ENCODE results near the gene RASIP1.
"Not testable (repeated sequence)": the region's sequence is repeated elsewhere in the genome, so short reads cannot be mapped to it uniquely, and the experiment has no call there.

Gene RASIP1

GRCh38 chr19:48770734-48771472, 30.5 kb upstream of the RASIP1 start:
- H3K27ac ChIP-seq (ENCODE audit: insufficient read depth, low read length, poor library complexity, severe bottlenecking) = no peak overlapping the region
- no peak for DNase-seq
- no peaks in the 10 kb centered on the region for H3K27me3 ChIP-seq (replicated peaks; ENCODE audit: control insufficient read depth, insufficient read depth, low read length, poor library complexity, severe bottlenecking)

GRCh38 chr19:48770266-48770665, 29.9 kb upstream of the RASIP1 start:
- Histone ChIP-seq H3K27me3 (replicated peaks; ENCODE audit: control insufficient read depth, insufficient read depth, low read length, poor library complexity, severe bottlenecking) (no peaks in the 10 kb centered on the region), H3K9me3 (ENCODE audit: control insufficient read depth, low read length) (no peaks in the 10 kb centered on the region), H3K27ac (ENCODE audit: insufficient read depth, low read length, poor library complexity, severe bottlenecking) (no peak overlapping the region), H3K4me3 (ENCODE audit: insufficient read depth, low read depth, low read length, poor library complexity, severe bottlenecking) (no peak overlapping the region), H3K4me1 (ENCODE audit: control insufficient read depth, insufficient read depth, low read length, poor library complexity, severe bottlenecking) (no peaks in the 10 kb centered on the region), H3K36me3 (ENCODE audit: control insufficient read depth, insufficient read depth, low read length) (no peaks in the 10 kb centered on the region)
- DNase-seq = no peak

More at GRCh38 chr19:48770734-48771472, 30.5 kb upstream of the RASIP1 start:
- no peaks in the 10 kb centered on the region for H3K4me1 ChIP-seq (ENCODE audit: control insufficient read depth, insufficient read depth, low read length, poor library complexity, severe bottlenecking)
- no peaks in the 10 kb centered on the region for H3K36me3 ChIP-seq (ENCODE audit: control insufficient read depth, insufficient read depth, low read length)
- no peaks in the 10 kb centered on the region for H3K9me3 ChIP-seq (ENCODE audit: control insufficient read depth, low read length)
- H3K4me3 ChIP-seq (ENCODE audit: insufficient read depth, low read depth, low read length, poor library complexity, severe bottlenecking) = no peak overlapping the region

GRCh38 chr19:48768994-48769713, 28.7 kb upstream of the RASIP1 start:
- Histone ChIP-seq H3K9me3 (ENCODE audit: control insufficient read depth, low read length) (no peaks in the 10 kb centered on the region), H3K27me3 (replicated peaks; ENCODE audit: control insufficient read depth, insufficient read depth, low read length, poor library complexity, severe bottlenecking) (no peaks in the 10 kb centered on the region), H3K4me3 (ENCODE audit: insufficient read depth, low read depth, low read length, poor library complexity, severe bottlenecking) (no peak overlapping the region), H3K4me1 (ENCODE audit: control insufficient read depth, insufficient read depth, low read length, poor library complexity, severe bottlenecking) (no peaks in the 10 kb centered on the region), H3K36me3 (ENCODE audit: control insufficient read depth, insufficient read depth, low read length) (no peaks in the 10 kb centered on the region), H3K27ac (ENCODE audit: insufficient read depth, low read length, poor library complexity, severe bottlenecking) (no peak overlapping the region)
- DNase-seq = no peak

GRCh38 chr19:48768171-48768753, 27.9 kb upstream of the RASIP1 start:
- H3K36me3 ChIP-seq (ENCODE audit: control insufficient read depth, insufficient read depth, low read length); H3K4me3 ChIP-seq (ENCODE audit: insufficient read depth, low read depth, low read length, poor library complexity, severe bottlenecking); DNase-seq; H3K4me1 ChIP-seq (ENCODE audit: control insufficient read depth, insufficient read depth, low read length, poor library complexity, severe bottlenecking); H3K9me3 ChIP-seq (ENCODE audit: control insufficient read depth, low read length); H3K27me3 ChIP-seq (replicated peaks; ENCODE audit: control insufficient read depth, insufficient read depth, low read length, poor library complexity, severe bottlenecking); H3K27ac ChIP-seq (ENCODE audit: insufficient read depth, low read length, poor library complexity, severe bottlenecking): not testable (repeated sequence)

GRCh38 chr19:48765816-48766215, 25.4 kb upstream of the RASIP1 start:
- not testable (repeated sequence) for H3K27ac ChIP-seq (ENCODE audit: insufficient read depth, low read length, poor library complexity, severe bottlenecking); DNase-seq; H3K36me3 ChIP-seq (ENCODE audit: control insufficient read depth, insufficient read depth, low read length); H3K27me3 ChIP-seq (replicated peaks; ENCODE audit: control insufficient read depth, insufficient read depth, low read length, poor library complexity, severe bottlenecking); H3K4me3 ChIP-seq (ENCODE audit: insufficient read depth, low read depth, low read length, poor library complexity, severe bottlenecking); H3K4me1 ChIP-seq (ENCODE audit: control insufficient read depth, insufficient read depth, low read length, poor library complexity, severe bottlenecking); H3K9me3 ChIP-seq (ENCODE audit: control insufficient read depth, low read length)

GRCh38 chr19:48760504-48761205, 20.2 kb upstream of the RASIP1 start:
- Histone ChIP-seq H3K4me1 (ENCODE audit: control insufficient read depth, insufficient read depth, low read length, poor library complexity, severe bottlenecking) (peaks cover 2% of the 10 kb centered on the region), H3K9me3 (ENCODE audit: control insufficient read depth, low read length) (no peaks in the 10 kb centered on the region), H3K27ac (ENCODE audit: insufficient read depth, low read length, poor library complexity, severe bottlenecking) (no peak overlapping the region), H3K4me3 (ENCODE audit: insufficient read depth, low read depth, low read length, poor library complexity, severe bottlenecking) (no peak overlapping the region), H3K27me3 (replicated peaks; ENCODE audit: control insufficient read depth, insufficient read depth, low read length, poor library complexity, severe bottlenecking) (no peaks in the 10 kb centered on the region), H3K36me3 (ENCODE audit: control insufficient read depth, insufficient read depth, low read length) (no peaks in the 10 kb centered on the region)
- no peak for DNase-seq

GRCh38 chr19:48757741-48758144, 17.3 kb upstream of the RASIP1 start:
- H3K4me1 ChIP-seq (ENCODE audit: control insufficient read depth, insufficient read depth, low read length, poor library complexity, severe bottlenecking) = peaks cover 9% of the 10 kb centered on the region
- peaks cover 4% of the 10 kb centered on the region for H3K27me3 ChIP-seq (replicated peaks; ENCODE audit: control insufficient read depth, insufficient read depth, low read length, poor library complexity, severe bottlenecking)
- H3K9me3 ChIP-seq (ENCODE audit: control insufficient read depth, low read length) = no peaks in the 10 kb centered on the region
- H3K36me3 ChIP-seq (ENCODE audit: control insufficient read depth, insufficient read depth, low read length) = no peaks in the 10 kb centered on the region
- no peak overlapping the region for H3K4me3 ChIP-seq (ENCODE audit: insufficient read depth, low read depth, low read length, poor library complexity, severe bottlenecking)
- no peak overlapping the region for H3K27ac ChIP-seq (ENCODE audit: insufficient read depth, low read length, poor library complexity, severe bottlenecking)
- no peak for DNase-seq

- H3K36me3 ChIP-seq (ENCODE audit: control insufficient read depth, insufficient read depth, low read length) = no peaks in the 10 kb centered on the region
Measured at GRCh38 chr19:48757089-48757675, 16.8 kb upstream of the RASIP1 start.

GRCh38 chr19:48756686-48757085, 16.3 kb upstream of the RASIP1 start:
- Histone ChIP-seq H3K4me1 (ENCODE audit: control insufficient read depth, insufficient read depth, low read length, poor library complexity, severe bottlenecking) (peaks cover 17% of the 10 kb centered on the region), H3K36me3 (ENCODE audit: control insufficient read depth, insufficient read depth, low read length) (no peaks in the 10 kb centered on the region), H3K4me3 (ENCODE audit: insufficient read depth, low read depth, low read length, poor library complexity, severe bottlenecking) (no peak overlapping the region), H3K27me3 (replicated peaks; ENCODE audit: control insufficient read depth, insufficient read depth, low read length, poor library complexity, severe bottlenecking) (peaks cover 4% of the 10 kb centered on the region), H3K9me3 (ENCODE audit: control insufficient read depth, low read length) (no peaks in the 10 kb centered on the region), H3K27ac (ENCODE audit: insufficient read depth, low read length, poor library complexity, severe bottlenecking) (no peak overlapping the region)
- DNase-seq = no peak

More at GRCh38 chr19:48757089-48757675, 16.8 kb upstream of the RASIP1 start:
- Histone ChIP-seq H3K27ac (ENCODE audit: insufficient read depth, low read length, poor library complexity, severe bottlenecking) (no peak overlapping the region), H3K9me3 (ENCODE audit: control insufficient read depth, low read length) (no peaks in the 10 kb centered on the region), H3K4me3 (ENCODE audit: insufficient read depth, low read depth, low read length, poor library complexity, severe bottlenecking) (no peak overlapping the region), H3K27me3 (replicated peaks; ENCODE audit: control insufficient read depth, insufficient read depth, low read length, poor library complexity, severe bottlenecking) (peaks cover 4% of the 10 kb centered on the region), H3K4me1 (ENCODE audit: control insufficient read depth, insufficient read depth, low read length, poor library complexity, severe bottlenecking) (peaks cover 15% of the 10 kb centered on the region)
- no peak for DNase-seq
